Smooth muscle cell (in vitro differentiated cells): Measurements from ENCODE around the gene SLC35B3. TPM values are rescaled to one million over a fixed set of nuclear protein-coding genes. Genes with fewer than 3 reads are reported as not detected.

Experiments used
- DNase-seq: peaks from one replicate; lab custom pipeline; 2025; ENCODE audit not compliant: unreplicated experiment; lab: John Stamatoyannopoulos, UW
- H2AFZ ChIP-seq: fragments of 200-600 bp; sonication (generic); 2 replicates; pipeline ENCODE4 v1.6.0; 2016; ENCODE audit warnings: antibody characterized with exemption, low read depth, mild to moderate bottlenecking
- H3F3A ChIP-seq: fragments of 200-600 bp; sonication (generic); 2 replicates; pipeline ENCODE4 v1.6.0; 2017; ENCODE audit warnings: antibody characterized with exemption, low read depth
- H3K27ac ChIP-seq: fragments of 200-600 bp; sonication (generic); 2 replicates; pipeline ENCODE4 v1.5.1; 2016; ENCODE audit warnings: low read depth, mild to moderate bottlenecking
- H3K27me3 ChIP-seq: fragments of 200-600 bp; sonication (generic); 2 replicates; pipeline ENCODE4 v1.6.1; 2016; ENCODE audit warnings: low read depth, mild to moderate bottlenecking
- H3K36me3 ChIP-seq: fragments of 200-600 bp; sonication (generic); 2 replicates; pipeline ENCODE4 v1.5.1; 2016; ENCODE audit warnings: low read depth
- H3K4me1 ChIP-seq: fragments of 200-600 bp; sonication (generic); 2 replicates; pipeline ENCODE4 v1.5.1; 2016; ENCODE audit warnings: low read depth
- H3K4me2 ChIP-seq: fragments of 200-600 bp; sonication (generic); 2 replicates; pipeline ENCODE4 v1.6.0; 2016; ENCODE audit warnings: mild to moderate bottlenecking
- H3K4me3 ChIP-seq: fragments of 200-600 bp; sonication (generic); 2 replicates; pipeline ENCODE4 v1.5.1; 2016; ENCODE audit warnings: mild to moderate bottlenecking
- H3K79me2 ChIP-seq: fragments of 200-600 bp; sonication (generic); 2 replicates; pipeline ENCODE4 v1.6.0; 2016; ENCODE audit warnings: low read depth, mild to moderate bottlenecking
- H3K9ac ChIP-seq: fragments of 200-600 bp; sonication (generic); 2 replicates; pipeline ENCODE4 v1.6.0; 2016; ENCODE audit warnings: low read depth
- H3K9me3 ChIP-seq: fragments of 200-600 bp; sonication (generic); replicated peaks from 2 replicates; pipeline ENCODE4 v1.5.1; 2016; ENCODE audit warnings: low read depth
- H4K20me1 ChIP-seq: fragments of 200-600 bp; sonication (generic); 2 replicates; pipeline ENCODE4 v1.6.0; 2016; ENCODE audit warnings: low read depth
- WGBS: methylation state at CpG from one replicate; pipeline ENCODE4 v1.1.7; 2016; ENCODE audit warnings: low lambda C conversion rate; 5-methylcytosine and 5-hydroxymethylcytosine counted together
- polyA plus RNA-seq: library from polyadenylated mRNA; unstranded; fragments of >200 nt; fragmentation: Nextera tagmentation; extraction: Ambion mirVana; gene quantifications from 2 replicates; pipeline ENCODE4 v1.2.1, GENCODE V29; 2016
- total RNA-seq: library from RNA; depleted of rRNA; stranded (reverse); fragments of >200 nt; gene quantifications from 2 replicates; pipeline ENCODE4 v1.2.3, GENCODE V29; 2014
- TF ChIP-seq, protein P1 (sequence below): fragments of 200-600 bp; sonication (generic); IDR thresholded peaks from 2 replicates; pipeline ENCODE4 v1.5.1; 2017; ENCODE audit warnings: borderline replicate concordance, mild to moderate bottlenecking, antibody characterized with exemption; ENCODE audit not compliant: insufficient read depth, poor library complexity, severe bottlenecking

The SLC35B3 gene
- total and polyA plus RNA-seq, 2 experiments from 2014 or later, result 24.2 to 24.5 TPM

- H3K4me2 ChIP-seq, result no peak overlapping the region
- no peak for DNase-seq
- no peaks in the 10 kb centered on the region for H3K4me1 ChIP-seq
- H3F3A ChIP-seq, result no peaks in the 10 kb centered on the region
- H3K4me3 ChIP-seq, result no peak overlapping the region
- no peaks in the 10 kb centered on the region for H3K79me2 ChIP-seq
- no peaks in the 10 kb centered on the region for H3K27me3 ChIP-seq
- TF ChIP-seq, protein P1, sequence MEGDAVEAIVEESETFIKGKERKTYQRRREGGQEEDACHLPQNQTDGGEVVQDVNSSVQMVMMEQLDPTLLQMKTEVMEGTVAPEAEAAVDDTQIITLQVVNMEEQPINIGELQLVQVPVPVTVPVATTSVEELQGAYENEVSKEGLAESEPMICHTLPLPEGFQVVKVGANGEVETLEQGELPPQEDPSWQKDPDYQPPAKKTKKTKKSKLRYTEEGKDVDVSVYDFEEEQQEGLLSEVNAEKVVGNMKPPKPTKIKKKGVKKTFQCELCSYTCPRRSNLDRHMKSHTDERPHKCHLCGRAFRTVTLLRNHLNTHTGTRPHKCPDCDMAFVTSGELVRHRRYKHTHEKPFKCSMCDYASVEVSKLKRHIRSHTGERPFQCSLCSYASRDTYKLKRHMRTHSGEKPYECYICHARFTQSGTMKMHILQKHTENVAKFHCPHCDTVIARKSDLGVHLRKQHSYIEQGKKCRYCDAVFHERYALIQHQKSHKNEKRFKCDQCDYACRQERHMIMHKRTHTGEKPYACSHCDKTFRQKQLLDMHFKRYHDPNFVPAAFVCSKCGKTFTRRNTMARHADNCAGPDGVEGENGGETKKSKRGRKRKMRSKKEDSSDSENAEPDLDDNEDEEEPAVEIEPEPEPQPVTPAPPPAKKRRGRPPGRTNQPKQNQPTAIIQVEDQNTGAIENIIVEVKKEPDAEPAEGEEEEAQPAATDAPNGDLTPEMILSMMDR, result no peak
- no peak overlapping the region for H3K27ac ChIP-seq
- H3K36me3 ChIP-seq, result no peaks in the 10 kb centered on the region
- no peaks in the 10 kb centered on the region for H4K20me1 ChIP-seq
- no peak overlapping the region for H3K9ac ChIP-seq
- WGBS, result 96% methylated on average over 1 of the region's 1 CpG
- H3K9me3 ChIP-seq, result no peaks in the 10 kb centered on the region
- H2AFZ ChIP-seq, result no peak overlapping the region
These were observed 32.8 kb downstream of the SLC35B3 start for GRCh38 chr6:8402546-8402945.

GRCh38 chr6:8400663-8401062 is 34.7 kb downstream of the SLC35B3 start:
- no peak for DNase-seq
- no peaks in the 10 kb centered on the region for H3K9me3 ChIP-seq
- H3K27ac ChIP-seq, result no peak overlapping the region
- WGBS, result 88% methylated on average over 1 of the region's 1 CpG
- H2AFZ ChIP-seq, result no peak overlapping the region
- H3K4me1 ChIP-seq, result no peaks in the 10 kb centered on the region
- H3F3A ChIP-seq, result no peaks in the 10 kb centered on the region
- no peaks in the 10 kb centered on the region for H3K36me3 ChIP-seq
- no peak overlapping the region for H3K9ac ChIP-seq
- H3K4me2 ChIP-seq, result no peak overlapping the region
- no peaks in the 10 kb centered on the region for H4K20me1 ChIP-seq
- no peak overlapping the region for H3K4me3 ChIP-seq
- no peaks in the 10 kb centered on the region for H3K79me2 ChIP-seq
- no peaks in the 10 kb centered on the region for H3K27me3 ChIP-seq
- TF ChIP-seq, protein P1, result no peak

DNA sequence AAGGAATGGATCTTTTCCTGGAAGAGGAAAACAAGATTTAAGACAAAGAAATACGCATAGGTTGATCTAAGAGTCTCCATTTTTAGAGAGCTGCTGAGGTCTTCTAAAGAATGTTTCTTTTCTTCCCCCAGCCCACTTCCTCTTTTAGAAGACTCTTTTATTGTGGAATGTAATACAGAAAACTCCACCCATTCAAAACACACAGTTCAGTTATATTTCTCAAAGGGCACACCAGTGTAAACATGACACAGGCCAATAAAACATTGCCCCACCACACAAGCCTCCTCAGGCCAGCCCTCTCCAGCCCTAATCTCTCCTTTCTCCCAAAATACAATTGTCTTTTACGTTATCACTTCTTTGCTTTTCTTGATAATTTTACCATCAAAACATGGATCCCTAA is 42.8 kb downstream of the SLC35B3 start:
- TF ChIP-seq, protein P1, result no peak
- no peaks in the 10 kb centered on the region for H3F3A ChIP-seq
- no peak overlapping the region for H2AFZ ChIP-seq
- H4K20me1 ChIP-seq, result no peaks in the 10 kb centered on the region
- DNase-seq, result no peak
- H3K79me2 ChIP-seq, result no peaks in the 10 kb centered on the region
- no peak overlapping the region for H3K27ac ChIP-seq
- H3K36me3 ChIP-seq, result no peaks in the 10 kb centered on the region
- no peak overlapping the region for H3K4me2 ChIP-seq
- no peaks in the 10 kb centered on the region for H3K9me3 ChIP-seq
- no peaks in the 10 kb centered on the region for H3K27me3 ChIP-seq
- WGBS, result 87% methylated on average over 2 of the region's 2 CpGs
- H3K4me3 ChIP-seq, result no peak overlapping the region
- no peaks in the 10 kb centered on the region for H3K4me1 ChIP-seq
- H3K9ac ChIP-seq, result no peak overlapping the region

- no peak for DNase-seq
- H3K9ac ChIP-seq, result no peak overlapping the region
- no peaks in the 10 kb centered on the region for H3K4me1 ChIP-seq
- TF ChIP-seq, protein P1, result no peak
- no peaks in the 10 kb centered on the region for H4K20me1 ChIP-seq
- H3K79me2 ChIP-seq, result no peaks in the 10 kb centered on the region
- H3K4me2 ChIP-seq, result no peak overlapping the region
- no peak overlapping the region for H3K4me3 ChIP-seq
- no peaks in the 10 kb centered on the region for H3K36me3 ChIP-seq
- no peak overlapping the region for H3K27ac ChIP-seq
- H3K9me3 ChIP-seq, result no peaks in the 10 kb centered on the region
- no peaks in the 10 kb centered on the region for H3K27me3 ChIP-seq
- no peak overlapping the region for H2AFZ ChIP-seq
- no peaks in the 10 kb centered on the region for H3F3A ChIP-seq
These were observed 43.4 kb downstream of the SLC35B3 start for GRCh38 chr6:8391934-8392333.
